WTC11 (cell line): ENCODE results near the gene FZR1. TPM values are rescaled to one million over a fixed set of nuclear protein-coding genes. Genes with fewer than 3 reads are reported as not detected.

Experiments used
- ETV6 ChIP-seq: sonication (generic); formaldehyde crosslinking; IDR thresholded peaks from 2 replicates; pipeline ENCODE4 v1.8.1; 2022; ENCODE audit warnings: mild to moderate bottlenecking, missing genetic modification reagents
- FOXK1 ChIP-seq: sonication (generic); formaldehyde crosslinking; IDR thresholded peaks from 2 replicates; pipeline ENCODE4 v1.8.0; 2022; ENCODE audit warnings: mild to moderate bottlenecking, moderate library complexity, missing genetic modification reagents
- GABPB1 ChIP-seq: sonication (generic); formaldehyde crosslinking; IDR thresholded peaks from 2 replicates; pipeline ENCODE4 v1.8.1; 2023; ENCODE audit warnings: mild to moderate bottlenecking, missing genetic modification reagents
- IRF2 ChIP-seq: sonication (generic); formaldehyde crosslinking; IDR thresholded peaks from 2 replicates; pipeline ENCODE4 v1.8.0; 2022; ENCODE audit warnings: low read depth, missing genetic modification reagents, borderline replicate concordance
- KAT7 ChIP-seq: sonication (generic); formaldehyde crosslinking; IDR thresholded peaks from 2 replicates; pipeline ENCODE4 v1.8.1; 2023; ENCODE audit warnings: missing genetic modification reagents, mild to moderate bottlenecking, borderline replicate concordance
- MXD4 ChIP-seq: fragments of 250-450 bp; sonication (Bioruptor Pico); IDR thresholded peaks from 2 replicates; pipeline ENCODE4 v1.8.0; 2021; ENCODE audit warnings: mild to moderate bottlenecking, moderate library complexity, borderline replicate concordance
- NFE2L1 ChIP-seq: sonication (generic); formaldehyde crosslinking; IDR thresholded peaks from 2 replicates; pipeline ENCODE4 v1.8.1; 2023; ENCODE audit warnings: missing genetic modification reagents
- NR1H2 ChIP-seq: sonication (generic); formaldehyde crosslinking; IDR thresholded peaks from 2 replicates; pipeline ENCODE4 v1.9.0; 2021; ENCODE audit warnings: mild to moderate bottlenecking, moderate library complexity, missing genetic modification reagents
- SMAD3 ChIP-seq: sonication (generic); formaldehyde crosslinking; IDR thresholded peaks from 2 replicates; pipeline ENCODE4 v1.8.0; 2022; ENCODE audit warnings: missing genetic modification reagents, mild to moderate bottlenecking, borderline replicate concordance
- SP1 ChIP-seq: sonication (generic); formaldehyde crosslinking; conservative IDR thresholded peaks from 2 replicates; pipeline ENCODE4 v1.8.1; 2022; ENCODE audit warnings: missing genetic modification reagents
- TEAD1 ChIP-seq: sonication (generic); formaldehyde crosslinking; IDR thresholded peaks from 2 replicates; pipeline ENCODE4 v1.8.0; 2022; ENCODE audit warnings: mild to moderate bottlenecking, missing genetic modification reagents
- TEAD4 ChIP-seq: sonication (generic); formaldehyde crosslinking; IDR thresholded peaks from 2 replicates; pipeline ENCODE4 v1.8.0; 2022; ENCODE audit warnings: mild to moderate bottlenecking, missing genetic modification reagents
- ZNF416 ChIP-seq: fragments of 250-450 bp; sonication (Bioruptor Pico); IDR thresholded peaks from 2 replicates; pipeline ENCODE4 v1.9.0; 2021; ENCODE audit warnings: mild to moderate bottlenecking, inconsistent platforms
- total RNA-seq: library from RNA; stranded (reverse); gene quantifications from 3 replicates; pipeline ENCODE4 v1.2.3, GENCODE V29; 2021
- TF ChIP-seq, protein P1 (sequence below): fragments of 200-600 bp; IDR thresholded peaks from 2 replicates; pipeline ENCODE4 v1.8.0; 2022; ENCODE audit warnings: antibody characterized with exemption
- TF ChIP-seq, protein P2 (sequence below): sonication (generic); formaldehyde crosslinking; IDR thresholded peaks from 2 replicates; pipeline ENCODE4 v1.8.0; 2022; ENCODE audit warnings: mild to moderate bottlenecking, missing genetic modification reagents
- TF ChIP-seq, protein P3 (sequence below): sonication (generic); formaldehyde crosslinking; conservative IDR thresholded peaks from 2 replicates; pipeline ENCODE4 v1.8.1; 2023; ENCODE audit warnings: mild to moderate bottlenecking, low read depth, missing genetic modification reagents, moderate library complexity
- TF ChIP-seq, protein P4 (sequence below): sonication (generic); formaldehyde crosslinking; IDR thresholded peaks from 2 replicates; pipeline ENCODE4 v1.8.0; 2022; ENCODE audit warnings: mild to moderate bottlenecking, missing genetic modification reagents
- TF ChIP-seq, protein P5 (sequence below): sonication (generic); formaldehyde crosslinking; IDR thresholded peaks from 2 replicates; pipeline ENCODE4 v1.8.1; 2022; ENCODE audit warnings: mild to moderate bottlenecking, missing genetic modification reagents, moderate library complexity, borderline replicate concordance
- TF ChIP-seq, protein P6 (sequence below): fragments of 250-450 bp; sonication (Bioruptor Pico); conservative IDR thresholded peaks from 2 replicates; pipeline ENCODE4 v1.9.0; 2021; ENCODE audit warnings: mild to moderate bottlenecking
- TF ChIP-seq, protein P7 (sequence below): sonication (generic); formaldehyde crosslinking; IDR thresholded peaks from 2 replicates; pipeline ENCODE4 v1.8.1; 2023; ENCODE audit warnings: mild to moderate bottlenecking, missing genetic modification reagents
- TF ChIP-seq, protein P8 (sequence below): sonication (generic); formaldehyde crosslinking; IDR thresholded peaks from 2 replicates; pipeline ENCODE4 v1.8.0; 2022; ENCODE audit warnings: mild to moderate bottlenecking, missing genetic modification reagents
- TF ChIP-seq, protein P9 (sequence below): sonication (generic); formaldehyde crosslinking; IDR thresholded peaks from 2 replicates; pipeline ENCODE4 v1.8.1; 2023; ENCODE audit warnings: mild to moderate bottlenecking, missing genetic modification reagents, moderate library complexity
- TF ChIP-seq, protein P10 (sequence below): sonication (generic); formaldehyde crosslinking; IDR thresholded peaks from 2 replicates; pipeline ENCODE4 v1.8.1; 2023; ENCODE audit warnings: mild to moderate bottlenecking, moderate library complexity, missing genetic modification reagents

The FZR1 gene
- total RNA-seq, 1 experiment from 2014 or later, result 60.8 TPM

DNA sequence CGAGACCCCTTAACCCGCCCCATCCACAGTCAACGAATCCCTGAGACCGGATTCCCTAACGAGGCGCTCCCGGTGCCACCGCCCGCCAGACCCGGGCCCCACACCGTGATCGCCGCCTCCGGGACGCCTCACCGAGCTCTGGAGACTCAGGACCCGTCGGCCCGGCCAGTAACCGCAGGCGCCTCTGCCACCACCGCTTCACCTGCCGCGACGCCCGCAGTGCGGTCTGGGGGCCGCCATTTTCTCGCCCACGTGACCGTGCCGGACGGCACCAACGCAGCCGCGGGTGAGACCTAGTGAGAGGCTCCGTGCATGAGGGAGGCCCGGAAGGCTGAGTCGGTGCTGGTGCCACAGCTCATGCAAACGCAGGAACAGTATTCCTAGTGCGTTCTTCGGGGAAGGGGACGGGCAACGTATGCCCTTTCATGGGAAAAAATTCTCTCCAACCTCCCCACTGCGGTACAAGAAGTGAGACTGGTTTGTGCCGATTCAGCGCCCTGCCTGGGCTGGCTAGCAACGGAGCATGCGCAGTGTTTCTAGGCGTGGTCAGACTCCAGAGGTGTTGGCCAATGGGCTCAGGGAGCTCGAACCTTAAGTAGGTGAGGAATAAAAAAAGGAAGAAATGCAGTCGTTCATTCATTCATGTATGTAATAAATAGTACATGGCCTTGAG, 5.5 kb upstream of the FZR1 start, which contains the start of gene DOHH (continued):
- TF ChIP-seq, protein P1, sequence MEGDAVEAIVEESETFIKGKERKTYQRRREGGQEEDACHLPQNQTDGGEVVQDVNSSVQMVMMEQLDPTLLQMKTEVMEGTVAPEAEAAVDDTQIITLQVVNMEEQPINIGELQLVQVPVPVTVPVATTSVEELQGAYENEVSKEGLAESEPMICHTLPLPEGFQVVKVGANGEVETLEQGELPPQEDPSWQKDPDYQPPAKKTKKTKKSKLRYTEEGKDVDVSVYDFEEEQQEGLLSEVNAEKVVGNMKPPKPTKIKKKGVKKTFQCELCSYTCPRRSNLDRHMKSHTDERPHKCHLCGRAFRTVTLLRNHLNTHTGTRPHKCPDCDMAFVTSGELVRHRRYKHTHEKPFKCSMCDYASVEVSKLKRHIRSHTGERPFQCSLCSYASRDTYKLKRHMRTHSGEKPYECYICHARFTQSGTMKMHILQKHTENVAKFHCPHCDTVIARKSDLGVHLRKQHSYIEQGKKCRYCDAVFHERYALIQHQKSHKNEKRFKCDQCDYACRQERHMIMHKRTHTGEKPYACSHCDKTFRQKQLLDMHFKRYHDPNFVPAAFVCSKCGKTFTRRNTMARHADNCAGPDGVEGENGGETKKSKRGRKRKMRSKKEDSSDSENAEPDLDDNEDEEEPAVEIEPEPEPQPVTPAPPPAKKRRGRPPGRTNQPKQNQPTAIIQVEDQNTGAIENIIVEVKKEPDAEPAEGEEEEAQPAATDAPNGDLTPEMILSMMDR, result no peak
- TF ChIP-seq, protein P2, sequence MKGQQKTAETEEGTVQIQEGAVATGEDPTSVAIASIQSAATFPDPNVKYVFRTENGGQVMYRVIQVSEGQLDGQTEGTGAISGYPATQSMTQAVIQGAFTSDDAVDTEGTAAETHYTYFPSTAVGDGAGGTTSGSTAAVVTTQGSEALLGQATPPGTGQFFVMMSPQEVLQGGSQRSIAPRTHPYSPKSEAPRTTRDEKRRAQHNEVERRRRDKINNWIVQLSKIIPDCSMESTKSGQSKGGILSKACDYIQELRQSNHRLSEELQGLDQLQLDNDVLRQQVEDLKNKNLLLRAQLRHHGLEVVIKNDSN, result peak; percentile 100
- peak; percentile 94 for TF ChIP-seq SP1
- TF ChIP-seq IRF2 (CRISPR knock-in tag), result 0 out of 2 replicates have a peak, but pooled peaks have one; percentile 49
- TF ChIP-seq, protein P3, sequence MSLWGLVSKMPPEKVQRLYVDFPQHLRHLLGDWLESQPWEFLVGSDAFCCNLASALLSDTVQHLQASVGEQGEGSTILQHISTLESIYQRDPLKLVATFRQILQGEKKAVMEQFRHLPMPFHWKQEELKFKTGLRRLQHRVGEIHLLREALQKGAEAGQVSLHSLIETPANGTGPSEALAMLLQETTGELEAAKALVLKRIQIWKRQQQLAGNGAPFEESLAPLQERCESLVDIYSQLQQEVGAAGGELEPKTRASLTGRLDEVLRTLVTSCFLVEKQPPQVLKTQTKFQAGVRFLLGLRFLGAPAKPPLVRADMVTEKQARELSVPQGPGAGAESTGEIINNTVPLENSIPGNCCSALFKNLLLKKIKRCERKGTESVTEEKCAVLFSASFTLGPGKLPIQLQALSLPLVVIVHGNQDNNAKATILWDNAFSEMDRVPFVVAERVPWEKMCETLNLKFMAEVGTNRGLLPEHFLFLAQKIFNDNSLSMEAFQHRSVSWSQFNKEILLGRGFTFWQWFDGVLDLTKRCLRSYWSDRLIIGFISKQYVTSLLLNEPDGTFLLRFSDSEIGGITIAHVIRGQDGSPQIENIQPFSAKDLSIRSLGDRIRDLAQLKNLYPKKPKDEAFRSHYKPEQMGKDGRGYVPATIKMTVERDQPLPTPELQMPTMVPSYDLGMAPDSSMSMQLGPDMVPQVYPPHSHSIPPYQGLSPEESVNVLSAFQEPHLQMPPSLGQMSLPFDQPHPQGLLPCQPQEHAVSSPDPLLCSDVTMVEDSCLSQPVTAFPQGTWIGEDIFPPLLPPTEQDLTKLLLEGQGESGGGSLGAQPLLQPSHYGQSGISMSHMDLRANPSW (CRISPR knock-in tag), result no peak
- peak; percentile 39; the same call in 1 of the 2 replicates for TF ChIP-seq ZNF416 (CRISPR knock-in tag)
- no peak for TF ChIP-seq KAT7 (CRISPR knock-in tag)
- peak; percentile 51; the same call in 1 of the 2 replicates for TF ChIP-seq SMAD3
- peak; percentile 76 for TF ChIP-seq TEAD1 (CRISPR knock-in tag)
- peak; percentile 72; the same call in 1 of the 2 replicates for TF ChIP-seq NFE2L1 (CRISPR knock-in tag)
- TF ChIP-seq, protein P4, sequence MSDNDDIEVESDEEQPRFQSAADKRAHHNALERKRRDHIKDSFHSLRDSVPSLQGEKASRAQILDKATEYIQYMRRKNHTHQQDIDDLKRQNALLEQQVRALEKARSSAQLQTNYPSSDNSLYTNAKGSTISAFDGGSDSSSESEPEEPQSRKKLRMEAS (CRISPR knock-in tag), result peak; percentile 92
- TF ChIP-seq, protein P5, sequence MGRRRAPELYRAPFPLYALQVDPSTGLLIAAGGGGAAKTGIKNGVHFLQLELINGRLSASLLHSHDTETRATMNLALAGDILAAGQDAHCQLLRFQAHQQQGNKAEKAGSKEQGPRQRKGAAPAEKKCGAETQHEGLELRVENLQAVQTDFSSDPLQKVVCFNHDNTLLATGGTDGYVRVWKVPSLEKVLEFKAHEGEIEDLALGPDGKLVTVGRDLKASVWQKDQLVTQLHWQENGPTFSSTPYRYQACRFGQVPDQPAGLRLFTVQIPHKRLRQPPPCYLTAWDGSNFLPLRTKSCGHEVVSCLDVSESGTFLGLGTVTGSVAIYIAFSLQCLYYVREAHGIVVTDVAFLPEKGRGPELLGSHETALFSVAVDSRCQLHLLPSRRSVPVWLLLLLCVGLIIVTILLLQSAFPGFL (CRISPR knock-in tag), result 0 out of 2 replicates have a peak, but pooled peaks have one; percentile 59
- TF ChIP-seq NR1H2 (CRISPR knock-in tag), result no peak
- TF ChIP-seq, protein P6, sequence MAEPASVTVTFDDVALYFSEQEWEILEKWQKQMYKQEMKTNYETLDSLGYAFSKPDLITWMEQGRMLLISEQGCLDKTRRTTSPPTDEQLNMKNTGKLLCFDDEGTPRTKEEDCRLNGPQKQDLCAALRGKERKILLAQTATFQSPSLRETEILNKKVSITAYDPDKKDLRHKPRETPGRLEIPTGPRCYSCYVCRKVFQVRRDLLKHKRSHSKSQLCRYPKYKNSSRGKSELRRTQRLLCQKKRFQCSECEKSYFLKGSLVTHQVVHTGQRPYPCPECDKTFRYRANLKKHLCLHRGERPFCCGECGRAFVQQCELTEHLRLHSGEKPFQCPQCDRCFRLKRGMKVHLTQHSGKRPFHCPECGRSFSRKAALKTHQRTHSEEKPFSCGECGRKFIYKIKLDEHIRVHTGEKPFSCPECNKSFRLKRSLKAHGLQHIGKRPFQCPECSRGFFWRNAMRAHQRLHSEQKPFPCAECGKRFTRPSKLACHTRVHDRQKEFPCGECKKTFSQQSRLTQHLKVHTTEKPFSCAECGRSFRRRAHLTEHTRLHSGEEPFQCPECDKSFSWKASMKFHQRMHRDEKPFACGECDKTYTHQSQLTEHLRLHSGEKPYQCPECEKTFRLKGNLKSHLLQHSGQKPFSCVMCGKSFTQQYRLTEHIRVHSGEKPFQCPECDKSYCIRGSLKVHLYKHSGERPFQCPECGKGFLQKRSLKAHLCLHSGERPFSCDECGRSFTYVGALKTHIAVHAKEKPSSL, result no peak
- TF ChIP-seq, protein P7, sequence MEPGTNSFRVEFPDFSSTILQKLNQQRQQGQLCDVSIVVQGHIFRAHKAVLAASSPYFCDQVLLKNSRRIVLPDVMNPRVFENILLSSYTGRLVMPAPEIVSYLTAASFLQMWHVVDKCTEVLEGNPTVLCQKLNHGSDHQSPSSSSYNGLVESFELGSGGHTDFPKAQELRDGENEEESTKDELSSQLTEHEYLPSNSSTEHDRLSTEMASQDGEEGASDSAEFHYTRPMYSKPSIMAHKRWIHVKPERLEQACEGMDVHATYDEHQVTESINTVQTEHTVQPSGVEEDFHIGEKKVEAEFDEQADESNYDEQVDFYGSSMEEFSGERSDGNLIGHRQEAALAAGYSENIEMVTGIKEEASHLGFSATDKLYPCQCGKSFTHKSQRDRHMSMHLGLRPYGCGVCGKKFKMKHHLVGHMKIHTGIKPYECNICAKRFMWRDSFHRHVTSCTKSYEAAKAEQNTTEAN (CRISPR knock-in tag), result peak; percentile 84
- TF ChIP-seq FOXK1, result peak; percentile 90
- TF ChIP-seq, protein P8, sequence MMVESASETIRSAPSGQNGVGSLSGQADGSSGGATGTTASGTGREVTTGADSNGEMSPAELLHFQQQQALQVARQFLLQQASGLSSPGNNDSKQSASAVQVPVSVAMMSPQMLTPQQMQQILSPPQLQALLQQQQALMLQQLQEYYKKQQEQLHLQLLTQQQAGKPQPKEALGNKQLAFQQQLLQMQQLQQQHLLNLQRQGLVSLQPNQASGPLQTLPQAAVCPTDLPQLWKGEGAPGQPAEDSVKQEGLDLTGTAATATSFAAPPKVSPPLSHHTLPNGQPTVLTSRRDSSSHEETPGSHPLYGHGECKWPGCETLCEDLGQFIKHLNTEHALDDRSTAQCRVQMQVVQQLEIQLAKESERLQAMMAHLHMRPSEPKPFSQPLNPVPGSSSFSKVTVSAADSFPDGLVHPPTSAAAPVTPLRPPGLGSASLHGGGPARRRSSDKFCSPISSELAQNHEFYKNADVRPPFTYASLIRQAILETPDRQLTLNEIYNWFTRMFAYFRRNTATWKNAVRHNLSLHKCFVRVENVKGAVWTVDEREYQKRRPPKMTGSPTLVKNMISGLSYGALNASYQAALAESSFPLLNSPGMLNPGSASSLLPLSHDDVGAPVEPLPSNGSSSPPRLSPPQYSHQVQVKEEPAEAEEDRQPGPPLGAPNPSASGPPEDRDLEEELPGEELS, result peak; percentile 81
- peak; percentile 77 for TF ChIP-seq GABPB1 (CRISPR knock-in tag)
- peak; percentile 96 for TF ChIP-seq ETV6 (CRISPR knock-in tag)
- TF ChIP-seq, protein P9, sequence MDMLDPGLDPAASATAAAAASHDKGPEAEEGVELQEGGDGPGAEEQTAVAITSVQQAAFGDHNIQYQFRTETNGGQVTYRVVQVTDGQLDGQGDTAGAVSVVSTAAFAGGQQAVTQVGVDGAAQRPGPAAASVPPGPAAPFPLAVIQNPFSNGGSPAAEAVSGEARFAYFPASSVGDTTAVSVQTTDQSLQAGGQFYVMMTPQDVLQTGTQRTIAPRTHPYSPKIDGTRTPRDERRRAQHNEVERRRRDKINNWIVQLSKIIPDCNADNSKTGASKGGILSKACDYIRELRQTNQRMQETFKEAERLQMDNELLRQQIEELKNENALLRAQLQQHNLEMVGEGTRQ (CRISPR knock-in tag), result peak; percentile 100
- TF ChIP-seq, protein P10, sequence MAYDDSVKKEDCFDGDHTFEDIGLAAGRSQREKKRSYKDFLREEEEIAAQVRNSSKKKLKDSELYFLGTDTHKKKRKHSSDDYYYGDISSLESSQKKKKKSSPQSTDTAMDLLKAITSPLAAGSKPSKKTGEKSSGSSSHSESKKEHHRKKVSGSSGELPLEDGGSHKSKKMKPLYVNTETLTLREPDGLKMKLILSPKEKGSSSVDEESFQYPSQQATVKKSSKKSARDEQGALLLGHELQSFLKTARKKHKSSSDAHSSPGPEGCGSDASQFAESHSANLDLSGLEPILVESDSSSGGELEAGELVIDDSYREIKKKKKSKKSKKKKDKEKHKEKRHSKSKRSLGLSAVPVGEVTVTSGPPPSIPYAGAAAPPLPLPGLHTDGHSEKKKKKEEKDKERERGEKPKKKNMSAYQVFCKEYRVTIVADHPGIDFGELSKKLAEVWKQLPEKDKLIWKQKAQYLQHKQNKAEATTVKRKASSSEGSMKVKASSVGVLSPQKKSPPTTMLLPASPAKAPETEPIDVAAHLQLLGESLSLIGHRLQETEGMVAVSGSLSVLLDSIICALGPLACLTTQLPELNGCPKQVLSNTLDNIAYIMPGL, result 0 out of 2 replicates have a peak, but pooled peaks have one; percentile 36
- no peak for TF ChIP-seq MXD4
- TF ChIP-seq TEAD4 (CRISPR knock-in tag), result no peak
